HL-60/S4 treated with phorbol 12-myristate 13-acetate at 8.2 ng/mL for 4 days and 3 days (cell line): ENCODE results near the gene UPP2.

ENCODE experiments used
- in situ Hi-C: fragments of 300-500 bp; cut with MboI; formaldehyde crosslinking; loops from 2 replicates; pipeline ENCODE4 v1.15.0; 2022; ENCODE audit warnings: low sequenced_read_pairs

The UPP2 gene

GRCh38 chr2:158101384-158101926 lies at the start of gene UPP2:
UPP2 (plus strand) TSS chr2:158101876; CDS start chr2:158102064, 188 bp downstream.
- in situ Hi-C loops: no loop called here

- in situ Hi-C loops: no loop called here
Measured at GRCh38 chr2:158052761-158053160, 48.9 kb upstream of the UPP2 start.

- in situ Hi-C loops: no loop called here
Measured at GRCh38 chr2:158056875-158057274, 44.8 kb upstream of the UPP2 start.

GRCh38 chr2:158060160-158060834 lies 41.4 kb upstream of the UPP2 start:
- in situ Hi-C loops: no loop called here

- in situ Hi-C loops: no loop called here
Measured at GRCh38 chr2:158060835-158061435, 40.7 kb upstream of the UPP2 start.

GRCh38 chr2:158061763-158062162 lies 39.9 kb upstream of the UPP2 start:
- in situ Hi-C loops: no loop called here

- in situ Hi-C loops: no loop called here
Measured at GRCh38 chr2:158066046-158066713, 35.5 kb upstream of the UPP2 start.

- in situ Hi-C loops: no loop called here
Measured at GRCh38 chr2:158071018-158071417, 30.7 kb upstream of the UPP2 start.

GRCh38 chr2:158072361-158072760 lies 29.3 kb upstream of the UPP2 start:
- in situ Hi-C loops: no loop called here

- in situ Hi-C loops: no loop called here
Measured at GRCh38 chr2:158079672-158080071, 22.0 kb upstream of the UPP2 start.

GRCh38 chr2:158088093-158088492 lies 13.6 kb upstream of the UPP2 start:
- in situ Hi-C loops: no loop called here

- in situ Hi-C loops: no loop called here
Measured at GRCh38 chr2:158089322-158089721, 12.4 kb upstream of the UPP2 start.

- in situ Hi-C loops: no loop called here
Measured at GRCh38 chr2:158091647-158092046, 10.0 kb upstream of the UPP2 start.

- in situ Hi-C loops: no loop called here
Measured at GRCh38 chr2:158094487-158095092, 7.1 kb upstream of the UPP2 start.

GRCh38 chr2:158095269-158095668 lies 6.4 kb upstream of the UPP2 start:
- in situ Hi-C loops: no loop called here

GRCh38 chr2:158095912-158096311 lies 5.8 kb upstream of the UPP2 start:
- in situ Hi-C loops: no loop called here

- in situ Hi-C loops: no loop called here
Measured at GRCh38 chr2:158097481-158097880, 4.2 kb upstream of the UPP2 start.

GRCh38 chr2:158098178-158098577 lies 3.5 kb upstream of the UPP2 start:
- in situ Hi-C loops: no loop called here

- in situ Hi-C loops: no loop called here
Measured at GRCh38 chr2:158099716-158100115, 2.0 kb upstream of the UPP2 start.

GRCh38 chr2:158100411-158100810 lies 1.3 kb upstream of the UPP2 start:
- in situ Hi-C loops: no loop called here

- in situ Hi-C loops: no loop called here
Measured at GRCh38 chr2:158102446-158102845, 770 bp downstream of the UPP2 start.
